SK-MEL-5 (cell line): ENCODE results near the gene COL1A2. TPM values are rescaled to one million over a fixed set of nuclear protein-coding genes. Genes with fewer than 3 reads are reported as not detected.

Experiments used
- DNase-seq: peaks from one replicate; pipeline ENCODE4 v3.0.0-alpha.2; 2016; ENCODE audit warnings: low read depth, low spot score
- in situ Hi-C: cut with HindIII; loops from 2 replicates; pipeline ENCODE4 v1.10.0; 2016; ENCODE audit warnings: low sequenced_read_pairs, high pct_unique_total_duplicates, low pct_unique_long_range_greater_than_20kb
- total RNA-seq: library from RNA; depleted of rRNA; stranded (reverse); fragments of >200 nt; shearing (Covaris generic); gene quantifications from 2 replicates; pipeline ENCODE4 v1.2.3, GENCODE V29; 2014

COL1A2 gene
- total RNA-seq, 1 experiment from 2014 or later, result 0.05 TPM

GRCh38 chr7:94422827-94423460 is 28.2 kb downstream of the COL1A2 start:
- in situ Hi-C loops, result no loop called here

GRCh38 chr7:94423863-94424735 is 29.4 kb downstream of the COL1A2 start:
- in situ Hi-C loops, result no loop called here
- DNase-seq, result no peak

More at GRCh38 chr7:94422827-94423460, 28.2 kb downstream of the COL1A2 start:
- no peak for DNase-seq

- in situ Hi-C loops, result loop anchor here (25.0 kb wide), 2 partner anchors 138 to 1262 kb away; no protein-coding TSS in a partner anchor
These were observed 30.9 kb downstream of the COL1A2 start for GRCh38 chr7:94425546-94425945.

GRCh38 chr7:94426980-94427875 is 32.5 kb downstream of the COL1A2 start:
- in situ Hi-C loops, result loop anchor here (25.0 kb wide), 2 partner anchors 140 to 1260 kb away; no protein-coding TSS in a partner anchor
- no peak for DNase-seq

More at GRCh38 chr7:94425546-94425945, 30.9 kb downstream of the COL1A2 start:
- no peak for DNase-seq

- DNase-seq, result no peak
- in situ Hi-C loops, result loop anchor here (25.0 kb wide), 2 partner anchors 142 to 1258 kb away; no protein-coding TSS in a partner anchor
These were observed 34.5 kb downstream of the COL1A2 start for GRCh38 chr7:94429153-94429552.

- no peak for DNase-seq
- in situ Hi-C loops, result loop anchor here (25.0 kb wide), 2 partner anchors 144 to 1256 kb away; no protein-coding TSS in a partner anchor
These were observed 36.5 kb downstream of the COL1A2 start for GRCh38 chr7:94431176-94431575.

- in situ Hi-C loops, result loop anchor here (25.0 kb wide), 2 partner anchors 144 to 1256 kb away; no protein-coding TSS in a partner anchor
- DNase-seq, result no peak
These were observed 37.1 kb downstream of the COL1A2 start for GRCh38 chr7:94431619-94432280.

- DNase-seq, result no peak
- in situ Hi-C loops, result loop anchor here (25.0 kb wide), 2 partner anchors 145 to 1255 kb away; no protein-coding TSS in a partner anchor
These were observed 37.6 kb downstream of the COL1A2 start for GRCh38 chr7:94432281-94432670.

GRCh38 chr7:94432817-94433216 is 38.1 kb downstream of the COL1A2 start:
- in situ Hi-C loops, result loop anchor here (25.0 kb wide), 2 partner anchors 146 to 1254 kb away; no protein-coding TSS in a partner anchor
- DNase-seq, result no peak

- DNase-seq, result no peak
- in situ Hi-C loops, result loop anchor here (25.0 kb wide), 2 partner anchors 146 to 1254 kb away; no protein-coding TSS in a partner anchor
These were observed 38.5 kb downstream of the COL1A2 start for GRCh38 chr7:94433224-94433623.

- DNase-seq, result peak; percentile 93
- in situ Hi-C loops, result loop anchor here (25.0 kb wide), 2 partner anchors 147 to 1253 kb away; no protein-coding TSS in a partner anchor
These were observed 39.3 kb downstream of the COL1A2 start for GRCh38 chr7:94434042-94434441.

- peak; percentile 91 for DNase-seq
- in situ Hi-C loops, result loop anchor here (25.0 kb wide), 2 partner anchors 149 to 1251 kb away; no protein-coding TSS in a partner anchor
These were observed 41.4 kb downstream of the COL1A2 start for GRCh38 chr7:94436018-94436604.

- in situ Hi-C loops, result loop anchor here (25.0 kb wide), 2 partner anchors 149 to 1251 kb away; no protein-coding TSS in a partner anchor
- no peak for DNase-seq
These were observed 42.0 kb downstream of the COL1A2 start for GRCh38 chr7:94436700-94437099.

GRCh38 chr7:94439893-94440381 is 45.2 kb downstream of the COL1A2 start:
- in situ Hi-C loops, result loop anchor here (10.0 to 25.0 kb wide), 3 partner anchors 153 to 1247 kb away; no protein-coding TSS in a partner anchor

GRCh38 chr7:94440451-94441039 is 45.9 kb downstream of the COL1A2 start:
- in situ Hi-C loops, result loop anchor here (10.0 to 25.0 kb wide), 3 partner anchors 153 to 1247 kb away; no protein-coding TSS in a partner anchor

More at GRCh38 chr7:94439893-94440381, 45.2 kb downstream of the COL1A2 start:
- no peak for DNase-seq

More at GRCh38 chr7:94440451-94441039, 45.9 kb downstream of the COL1A2 start:
- DNase-seq, result no peak
